C4-2B (cell line): ENCODE measurements around the gene TMTC4.

Source experiments
- CTCF ChIP-seq: fragments of 450-650 bp; conservative IDR thresholded peaks from 2 replicates; pipeline ENCODE4 v1.5.1; 2017; ENCODE audit warnings: mild to moderate bottlenecking
- ZFX ChIP-seq: fragments of 450-650 bp; IDR thresholded peaks from 2 replicates; pipeline ENCODE4 v1.6.1; 2017

DNA sequence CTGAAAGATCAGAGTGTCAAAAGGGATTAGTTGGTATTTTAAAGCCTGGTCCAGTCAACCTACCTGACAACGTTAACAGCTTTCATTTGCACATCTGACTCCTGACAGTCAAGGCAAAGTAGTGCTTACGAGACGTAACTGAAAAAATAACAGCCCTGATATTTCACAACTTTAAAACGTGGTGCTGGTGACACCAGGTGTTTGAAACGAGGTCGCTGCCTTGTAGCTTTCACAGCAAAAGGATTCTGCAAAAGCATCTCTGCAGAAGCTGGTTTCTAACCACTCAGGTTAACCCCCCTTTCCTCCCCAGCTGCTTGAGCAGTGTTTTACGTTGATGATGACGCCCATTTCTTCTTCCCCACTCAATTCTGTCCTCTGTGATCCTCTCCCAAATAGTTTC lies 109.3 kb downstream of the TMTC4 start:
- TF ChIP-seq CTCF (no peak), ZFX (no peak)
